ENCODE data around the gene CUL4A.

- TF ChIP-seq CTCF (IDR thresholded peaks at IDR 0.05): no peak
- no peak for TF ChIP-seq POLR2A (IDR thresholded peaks at IDR 0.05)
Observed at GRCh38 chr13:113258321-113259054, 49.1 kb downstream of the CUL4A start.
